ENCODE measurements around the gene CPSF4L. TPM values are rescaled to one million over a fixed set of nuclear protein-coding genes. Genes with fewer than 3 reads are reported as not detected.
A peak's percentile ranks its signal among the peaks of the same experiment; 100 is the strongest.

The CPSF4L gene
- polyA plus RNA-seq, 3 donors = not detected

DNA sequence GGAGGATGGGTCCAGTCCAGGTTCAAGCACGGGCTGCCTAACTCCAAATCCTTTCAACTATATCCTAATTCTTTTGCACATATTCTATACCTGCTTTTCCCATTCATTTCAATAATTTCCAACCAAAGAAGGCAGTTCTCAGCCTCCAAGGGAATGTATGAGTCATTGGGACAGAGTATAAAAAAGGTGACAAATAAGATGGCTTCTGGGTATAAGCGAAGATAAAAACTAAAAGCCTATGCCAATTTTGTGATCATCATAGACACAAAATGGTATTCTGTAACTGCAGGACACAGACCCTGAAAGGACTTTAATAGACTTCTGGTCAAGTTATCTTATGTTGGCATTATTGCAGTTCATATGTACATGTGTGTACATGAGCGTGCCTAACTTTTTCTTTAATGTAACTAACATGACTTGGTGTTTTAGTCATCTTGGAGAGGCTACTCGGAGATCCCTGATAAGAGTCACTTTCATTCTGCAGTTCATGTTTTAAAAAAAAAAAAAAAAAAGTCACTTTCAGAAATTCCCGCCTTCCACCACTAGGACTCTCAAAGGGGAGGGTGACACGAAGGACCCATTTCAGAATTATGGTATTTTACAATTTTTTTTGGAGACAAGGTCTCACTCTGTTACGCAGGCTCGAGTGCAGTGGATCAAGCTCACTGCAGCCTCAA, 51.5 kb downstream of the CPSF4L start:
- H3K27ac Mint-ChIP-seq = no peak overlapping the region
- peaks cover 59 to 72% of the 10 kb centered on the region in 2 donors for H3K36me3 Mint-ChIP-seq
- no peak for DNase-seq

DNA sequence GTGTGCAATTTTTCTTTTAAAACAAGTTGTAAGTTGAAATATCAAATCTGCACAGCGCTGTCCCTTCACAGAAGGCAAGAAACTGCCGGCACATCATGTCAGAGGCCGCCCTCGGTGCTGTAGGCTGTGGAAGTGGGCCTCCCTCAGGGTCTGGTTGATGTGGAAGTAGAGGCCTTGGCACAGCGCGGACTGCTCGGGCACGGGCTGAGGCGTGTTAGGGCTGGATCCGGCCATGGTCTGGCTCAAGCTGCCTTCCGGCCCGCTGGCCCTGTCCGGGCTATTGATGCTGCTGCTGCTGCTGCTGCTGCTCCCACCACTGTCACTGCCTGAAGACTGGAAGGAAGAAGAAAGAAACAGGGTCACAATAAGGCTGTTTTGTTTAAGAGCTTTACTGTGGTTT, 52.2 kb downstream of the CPSF4L start:
- no peak overlapping the region for H3K4me2 ChIP-seq (replicated peaks; ENCODE audit: extremely low read depth, low read length, poor library complexity, severe bottlenecking)
- H3K4me3 Mint-ChIP-seq = no peak overlapping the region
- H3K4me1 Mint-ChIP-seq = peaks cover 11% of the 10 kb centered on the region
- H3K36me3 Mint-ChIP-seq = peaks cover 59 to 76% of the 10 kb centered on the region in 2 donors
- no peak overlapping the region for H3K4me3 ChIP-seq (replicated peaks in 1 of 3; ENCODE audit: low read depth in 2 of 3, low read length in 3 of 3)
- WGBS (ENCODE audit: insufficient coverage) = 97% methylated on average over 13 of the region's 13 CpGs
- no peak overlapping the region for H3K27ac ChIP-seq (ENCODE audit: low read depth in 1 of 2, low read length in 2 of 2)
- DNase-seq = no peak
- peaks cover 5% of the 10 kb centered on the region for H3K79me2 ChIP-seq (ENCODE audit: insufficient read depth, low read length)
- H3K4me1 ChIP-seq (ENCODE audit: control insufficient read depth in 1 of 2, insufficient read depth in 2 of 2, low read length in 2 of 2) = peaks cover 3 to 10% of the 10 kb centered on the region in 2 donors
- no peak overlapping the region for H3K27ac Mint-ChIP-seq
- no peak overlapping the region for H3K9ac ChIP-seq (ENCODE audit: insufficient read depth, low read length, poor library complexity, severe bottlenecking)
- peaks cover 56 to 83% of the 10 kb centered on the region in 2 donors for H3K36me3 ChIP-seq (replicated peaks in 1 of 2; ENCODE audit: control insufficient read depth in 1 of 2, insufficient read depth in 2 of 2, low read length in 2 of 2)
- intact Hi-C loops (cut with micrococcal nuclease) = no loop called here
- peaks cover 0 to 3% (median 0%) of the 10 kb centered on the region in 7 donors for H3K9me3 Mint-ChIP-seq
- H3K27me3 Mint-ChIP-seq (ENCODE audit: low read depth in 3 of 3) = peaks cover 0 to 2% (median 0%) of the 10 kb centered on the region in 3 donors
- TF ChIP-seq, protein P1, sequence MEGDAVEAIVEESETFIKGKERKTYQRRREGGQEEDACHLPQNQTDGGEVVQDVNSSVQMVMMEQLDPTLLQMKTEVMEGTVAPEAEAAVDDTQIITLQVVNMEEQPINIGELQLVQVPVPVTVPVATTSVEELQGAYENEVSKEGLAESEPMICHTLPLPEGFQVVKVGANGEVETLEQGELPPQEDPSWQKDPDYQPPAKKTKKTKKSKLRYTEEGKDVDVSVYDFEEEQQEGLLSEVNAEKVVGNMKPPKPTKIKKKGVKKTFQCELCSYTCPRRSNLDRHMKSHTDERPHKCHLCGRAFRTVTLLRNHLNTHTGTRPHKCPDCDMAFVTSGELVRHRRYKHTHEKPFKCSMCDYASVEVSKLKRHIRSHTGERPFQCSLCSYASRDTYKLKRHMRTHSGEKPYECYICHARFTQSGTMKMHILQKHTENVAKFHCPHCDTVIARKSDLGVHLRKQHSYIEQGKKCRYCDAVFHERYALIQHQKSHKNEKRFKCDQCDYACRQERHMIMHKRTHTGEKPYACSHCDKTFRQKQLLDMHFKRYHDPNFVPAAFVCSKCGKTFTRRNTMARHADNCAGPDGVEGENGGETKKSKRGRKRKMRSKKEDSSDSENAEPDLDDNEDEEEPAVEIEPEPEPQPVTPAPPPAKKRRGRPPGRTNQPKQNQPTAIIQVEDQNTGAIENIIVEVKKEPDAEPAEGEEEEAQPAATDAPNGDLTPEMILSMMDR (IDR thresholded peaks at IDR 0.05) = no peak
- no peaks in the 10 kb centered on the region for H3K9me3 ChIP-seq (replicated peaks in 1 of 2; ENCODE audit: control insufficient read depth in 1 of 2, insufficient read depth in 1 of 2, low read length in 2 of 2)
- no peak overlapping the region for H2AFZ ChIP-seq (ENCODE audit: insufficient read depth, low read depth, low read length, poor library complexity, severe bottlenecking)
- H3K27me3 ChIP-seq (ENCODE audit: control insufficient read depth in 2 of 2, insufficient read depth in 2 of 2, low read length in 2 of 2) = no peaks in the 10 kb centered on the region
- peaks cover 38% of the 10 kb centered on the region for H4K20me1 ChIP-seq (ENCODE audit: insufficient read depth, low read length)

More for the DNA sequence above, 51.5 kb downstream of the CPSF4L start:
- no peak overlapping the region for H3K27ac ChIP-seq (ENCODE audit: low read depth in 1 of 2, low read length in 2 of 2)
- Mint-ChIP-seq H3K4me3 (no peak overlapping the region), H3K9me3 (peaks cover 0 to 3% (median 0%) of the 10 kb centered on the region in 7 donors), H3K4me1 (peaks cover 11% of the 10 kb centered on the region), H3K27me3 (ENCODE audit: low read depth in 3 of 3) (peaks cover 0 to 2% (median 0%) of the 10 kb centered on the region in 3 donors)
- no peak overlapping the region for H3K4me2 ChIP-seq (replicated peaks; ENCODE audit: extremely low read depth, low read length, poor library complexity, severe bottlenecking)
- H3K27me3 ChIP-seq (ENCODE audit: control insufficient read depth in 2 of 2, insufficient read depth in 2 of 2, low read length in 2 of 2) = no peaks in the 10 kb centered on the region
- TF ChIP-seq, protein P1 (IDR thresholded peaks at IDR 0.05) = peak; percentile 45
- H2AFZ ChIP-seq (ENCODE audit: insufficient read depth, low read depth, low read length, poor library complexity, severe bottlenecking) = no peak overlapping the region
- peaks cover 3 to 10% of the 10 kb centered on the region in 2 donors for H3K4me1 ChIP-seq (ENCODE audit: control insufficient read depth in 1 of 2, insufficient read depth in 2 of 2, low read length in 2 of 2)
- 75% methylated on average over 4 of the region's 8 CpGs for WGBS (ENCODE audit: insufficient coverage)
- no peak overlapping the region for H3K4me3 ChIP-seq (replicated peaks in 1 of 3; ENCODE audit: low read depth in 2 of 3, low read length in 3 of 3)
- peaks cover 41% of the 10 kb centered on the region for H4K20me1 ChIP-seq (ENCODE audit: insufficient read depth, low read length)
- H3K79me2 ChIP-seq (ENCODE audit: insufficient read depth, low read length) = peaks cover 5% of the 10 kb centered on the region
- no peak overlapping the region for H3K9ac ChIP-seq (ENCODE audit: insufficient read depth, low read length, poor library complexity, severe bottlenecking)
- intact Hi-C loops (cut with micrococcal nuclease) = no loop called here
- H3K9me3 ChIP-seq (replicated peaks in 1 of 2; ENCODE audit: control insufficient read depth in 1 of 2, insufficient read depth in 1 of 2, low read length in 2 of 2) = no peaks in the 10 kb centered on the region
- H3K36me3 ChIP-seq (replicated peaks in 1 of 2; ENCODE audit: control insufficient read depth in 1 of 2, insufficient read depth in 2 of 2, low read length in 2 of 2) = peaks cover 54 to 83% of the 10 kb centered on the region in 2 donors

Measured in CD14-positive monocyte (primary cell).